Astrocyte (in vitro differentiated cells and primary cell): ENCODE measurements around the gene KCTD10.

ENCODE experiments used
- EZH2 ChIP-seq: IDR thresholded peaks from 2 replicates; pipeline ENCODE4 v1.6.1; 2012; ENCODE audit warnings: mild to moderate bottlenecking, low read length, inconsistent platforms; ENCODE audit not compliant: insufficient read depth
- TF ChIP-seq, protein P1 (sequence below): IDR thresholded peaks from 2 replicates; pipeline ENCODE4 v1.5.1; 2011; ENCODE audit warnings: low read depth, mild to moderate bottlenecking, inconsistent platforms, low read length, moderate library complexity; ENCODE audit not compliant: insufficient read depth

DNA sequence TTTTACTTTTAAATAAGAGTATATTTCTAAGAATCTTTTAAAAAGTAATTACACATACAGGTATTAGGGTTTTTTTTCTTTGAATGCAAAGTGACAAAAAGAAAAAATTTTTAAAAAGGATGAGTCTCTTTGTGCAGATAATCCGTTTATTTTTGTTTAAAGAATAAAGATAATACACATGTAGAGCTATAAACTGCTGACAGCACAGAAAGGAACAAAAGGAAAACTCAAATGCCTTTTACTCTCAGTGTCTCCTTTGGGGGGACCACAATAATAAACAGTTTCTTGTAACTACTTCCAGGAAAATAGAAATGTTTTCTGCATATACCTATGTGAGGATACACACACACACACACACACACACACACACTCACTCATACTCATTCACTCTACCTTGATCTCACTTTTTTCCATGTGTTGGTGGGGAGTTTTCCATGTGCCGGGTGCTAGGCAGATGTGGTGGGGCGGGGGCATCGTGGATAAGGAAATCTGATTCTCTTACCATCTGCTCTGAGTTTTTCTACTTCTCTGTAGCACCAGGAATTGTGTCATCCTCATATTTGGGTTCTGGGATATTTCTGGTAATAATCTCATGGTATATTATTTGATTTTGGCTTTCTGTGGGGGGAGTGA, 58.1 kb downstream of the KCTD10 start:
- TF ChIP-seq, protein P1, sequence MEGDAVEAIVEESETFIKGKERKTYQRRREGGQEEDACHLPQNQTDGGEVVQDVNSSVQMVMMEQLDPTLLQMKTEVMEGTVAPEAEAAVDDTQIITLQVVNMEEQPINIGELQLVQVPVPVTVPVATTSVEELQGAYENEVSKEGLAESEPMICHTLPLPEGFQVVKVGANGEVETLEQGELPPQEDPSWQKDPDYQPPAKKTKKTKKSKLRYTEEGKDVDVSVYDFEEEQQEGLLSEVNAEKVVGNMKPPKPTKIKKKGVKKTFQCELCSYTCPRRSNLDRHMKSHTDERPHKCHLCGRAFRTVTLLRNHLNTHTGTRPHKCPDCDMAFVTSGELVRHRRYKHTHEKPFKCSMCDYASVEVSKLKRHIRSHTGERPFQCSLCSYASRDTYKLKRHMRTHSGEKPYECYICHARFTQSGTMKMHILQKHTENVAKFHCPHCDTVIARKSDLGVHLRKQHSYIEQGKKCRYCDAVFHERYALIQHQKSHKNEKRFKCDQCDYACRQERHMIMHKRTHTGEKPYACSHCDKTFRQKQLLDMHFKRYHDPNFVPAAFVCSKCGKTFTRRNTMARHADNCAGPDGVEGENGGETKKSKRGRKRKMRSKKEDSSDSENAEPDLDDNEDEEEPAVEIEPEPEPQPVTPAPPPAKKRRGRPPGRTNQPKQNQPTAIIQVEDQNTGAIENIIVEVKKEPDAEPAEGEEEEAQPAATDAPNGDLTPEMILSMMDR = no peak
- TF ChIP-seq EZH2 = no peak
